Stimulated activated naive CD4-positive, alpha-beta T cell (primary cell): Measurements from ENCODE around the gene TMEM39A.

Source experiments
- DNase-seq, 6 experiments: peaks; one replicate each; lab custom pipeline; 2025; lab: John Stamatoyannopoulos, UW

The TMEM39A gene

GRCh38 chr3:119463171-119464169, at the start of gene TMEM39A:
TMEM39A (minus strand) TSS chr3:119463615; CDS start chr3:119462074, 1,541 bp downstream.
- peak; percentile 96 to 98 (median 97) for DNase-seq

- no peak for DNase-seq
Observed at GRCh38 chr3:119510690-119511089, 47.3 kb upstream of the TMEM39A start.

GRCh38 chr3:119508172-119508845, 44.9 kb upstream of the TMEM39A start:
- no peak for DNase-seq

GRCh38 chr3:119507404-119507803, 44.0 kb upstream of the TMEM39A start:
- DNase-seq = no peak

- DNase-seq = no peak
Observed at GRCh38 chr3:119506631-119507030, 43.2 kb upstream of the TMEM39A start.

GRCh38 chr3:119500901-119501300, 37.5 kb upstream of the TMEM39A start:
- no peak for DNase-seq

- DNase-seq = no peak
Observed at GRCh38 chr3:119500265-119500664, 36.9 kb upstream of the TMEM39A start.

- DNase-seq = peak; percentile 92 to 97 (median 96)
Observed at GRCh38 chr3:119498186-119499011, 35.0 kb upstream of the TMEM39A start, which contains the start of gene TIMMDC1. TIMMDC1 (plus strand) TSS chr3:119498547; CDS start chr3:119498734, 187 bp downstream.

- DNase-seq = peak in 1 of 6 experiments; percentile 6
Observed at GRCh38 chr3:119497820-119498185, 34.4 kb upstream of the TMEM39A start.

- no peak for DNase-seq
Observed at GRCh38 chr3:119494597-119494996, 31.2 kb upstream of the TMEM39A start.

GRCh38 chr3:119492810-119493209, 29.4 kb upstream of the TMEM39A start:
- DNase-seq = no peak

- no peak for DNase-seq
Observed at GRCh38 chr3:119492128-119492527, 28.7 kb upstream of the TMEM39A start.

- no peak for DNase-seq
Observed at GRCh38 chr3:119490153-119490552, 26.7 kb upstream of the TMEM39A start.

GRCh38 chr3:119485563-119485962, 22.1 kb upstream of the TMEM39A start:
- no peak for DNase-seq

GRCh38 chr3:119483101-119483500, 19.7 kb upstream of the TMEM39A start:
- DNase-seq = no peak

GRCh38 chr3:119481079-119481478, 17.7 kb upstream of the TMEM39A start:
- DNase-seq = no peak

GRCh38 chr3:119470866-119471265, 7.5 kb upstream of the TMEM39A start:
- DNase-seq = no peak

- peak in 1 of 6 experiments; percentile 24 for DNase-seq
Observed at GRCh38 chr3:119469418-119470189, 6.2 kb upstream of the TMEM39A start.

GRCh38 chr3:119468041-119468440, 4.6 kb upstream of the TMEM39A start:
- DNase-seq = no peak

- no peak for DNase-seq
Observed at GRCh38 chr3:119457246-119457645, 6.2 kb downstream of the TMEM39A start.

GRCh38 chr3:119456469-119456868, 6.9 kb downstream of the TMEM39A start:
- no peak for DNase-seq
